Measurements from ENCODE around the gene PRR18.

GRCh38 chr6:166270706-166271375 lies 37.4 kb downstream of the PRR18 start:
- TF ChIP-seq POLR2A (IDR thresholded peaks at IDR 0.05; ENCODE audit: low read length) (no peak), GATA1 (IDR thresholded peaks at IDR 0.05; ENCODE audit: low read depth, low read length) (no peak)
